Measurements from ENCODE around the gene TMEM204.

GRCh38 chr16:1551166-1551565, 17.7 kb downstream of the TMEM204 start:
- TF ChIP-seq CTCF (IDR thresholded peaks at IDR 0.05; ENCODE audit: low read depth, low read length, poor library complexity, severe bottlenecking) (no peak), EZH2phosphoT487 (IDR thresholded peaks at IDR 0.05; ENCODE audit: borderline replicate concordance, low read length) (no peak)
